WTC11 (cell line): Measurements from ENCODE around the gene UNKL. TPM values are rescaled to one million over a fixed set of nuclear protein-coding genes. Genes with fewer than 3 reads are reported as not detected.

Source experiments
- ATAC-seq: fragments of 200-7000 bp; cut with Tn5 transposase; 2 replicates; pipeline ENCODE4 v1.10.0; 2021; ENCODE audit warnings: mild to moderate bottlenecking, moderate library complexity
- CTCF ChIA-PET: fragments of 300-600 bp; sonication (Branson Sonifier 250); formaldehyde crosslinking; loops from one replicate; lab custom pipeline; 2021; ENCODE audit warnings: antibody characterized with exemption; lab: Charles Lee
- POLR2A ChIA-PET: fragments of 350-600 bp; sonication (Branson Sonifier 250); formaldehyde crosslinking; loops from one replicate; lab custom pipeline; 2021; ENCODE audit warnings: antibody characterized with exemption; lab: Charles Lee
- DNase-seq: peaks from one replicate; pipeline ENCODE4 v3.0.0; 2021; ENCODE audit warnings: low spot score
- H3K27ac Mint-ChIP-seq: 2 replicates; pipeline ENCODE4 v1.8.0; 2021; ENCODE audit warnings: mixed read lengths
- H3K27me3 Mint-ChIP-seq: 2 replicates; pipeline ENCODE4 v1.8.0; 2021; ENCODE audit warnings: low read depth, mild to moderate bottlenecking, moderate library complexity, mixed read lengths
- H3K36me3 Mint-ChIP-seq: 2 replicates; pipeline ENCODE4 v1.8.0; 2021; ENCODE audit warnings: mixed read lengths
- H3K4me1 Mint-ChIP-seq: 2 replicates; pipeline ENCODE4 v1.8.0; 2022; ENCODE audit warnings: mixed read lengths
- H3K4me3 Mint-ChIP-seq: 2 replicates; pipeline ENCODE4 v1.8.0; 2021; ENCODE audit warnings: mild to moderate bottlenecking, moderate library complexity, mixed read lengths
- H3K9me3 Mint-ChIP-seq: 2 replicates; pipeline ENCODE4 v1.8.0; 2021; ENCODE audit warnings: mixed read lengths
- ATF1 ChIP-seq: sonication (generic); formaldehyde crosslinking; IDR thresholded peaks from 2 replicates; pipeline ENCODE4 v1.8.1; 2023; ENCODE audit warnings: mild to moderate bottlenecking, moderate library complexity, missing genetic modification reagents
- ETV6 ChIP-seq: sonication (generic); formaldehyde crosslinking; IDR thresholded peaks from 2 replicates; pipeline ENCODE4 v1.8.1; 2022; ENCODE audit warnings: mild to moderate bottlenecking, missing genetic modification reagents
- FOXJ3 ChIP-seq: sonication (generic); formaldehyde crosslinking; IDR thresholded peaks from 2 replicates; pipeline ENCODE4 v1.9.0; 2021; ENCODE audit warnings: missing genetic modification reagents, mild to moderate bottlenecking, borderline replicate concordance
- GTF2I ChIP-seq: fragments of 250-450 bp; sonication (Bioruptor Pico); conservative IDR thresholded peaks from 2 replicates; pipeline ENCODE4 v1.4.0; 2021; ENCODE audit warnings: mild to moderate bottlenecking
- HMGA2 ChIP-seq: fragments of 250-450 bp; sonication (Bioruptor Pico); IDR thresholded peaks from 2 replicates; pipeline ENCODE4 v1.4.0; 2021; ENCODE audit warnings: mild to moderate bottlenecking, moderate library complexity
- NFE2L1 ChIP-seq: sonication (generic); formaldehyde crosslinking; IDR thresholded peaks from 2 replicates; pipeline ENCODE4 v1.8.1; 2023; ENCODE audit warnings: missing genetic modification reagents
- NR3C1 ChIP-seq: sonication (generic); formaldehyde crosslinking; conservative IDR thresholded peaks from 2 replicates; pipeline ENCODE4 v1.8.1; 2023; ENCODE audit warnings: low read depth, mild to moderate bottlenecking, missing genetic modification reagents
- RELA ChIP-seq: sonication (generic); formaldehyde crosslinking; IDR thresholded peaks from 2 replicates; pipeline ENCODE4 v1.8.1; 2022; ENCODE audit warnings: missing genetic modification reagents, mild to moderate bottlenecking, borderline replicate concordance
- RORB ChIP-seq: fragments of 250-450 bp; sonication (Bioruptor Pico); IDR thresholded peaks from 2 replicates; pipeline ENCODE4 v1.9.0; 2021; ENCODE audit warnings: mild to moderate bottlenecking
- SMAD4 ChIP-seq: sonication (generic); formaldehyde crosslinking; IDR thresholded peaks from 2 replicates; pipeline ENCODE4 v1.8.0; 2022; ENCODE audit warnings: mild to moderate bottlenecking, missing genetic modification reagents
- TP53 ChIP-seq: sonication (generic); formaldehyde crosslinking; IDR thresholded peaks from 2 replicates; pipeline ENCODE4 v1.8.1; 2023; ENCODE audit warnings: mild to moderate bottlenecking, missing genetic modification reagents
- ZBTB21 ChIP-seq: sonication (generic); formaldehyde crosslinking; IDR thresholded peaks from 2 replicates; pipeline ENCODE4 v1.8.1; 2023; ENCODE audit warnings: mild to moderate bottlenecking, missing genetic modification reagents, borderline replicate concordance
- ZNF121 ChIP-seq: sonication (generic); formaldehyde crosslinking; IDR thresholded peaks from 2 replicates; pipeline ENCODE4 v1.8.0; 2023; ENCODE audit warnings: missing genetic modification reagents
- total RNA-seq: library from RNA; stranded (reverse); gene quantifications from 3 replicates; pipeline ENCODE4 v1.2.3, GENCODE V29; 2021
- TF ChIP-seq, protein P1 (sequence below): sonication (generic); formaldehyde crosslinking; IDR thresholded peaks from 2 replicates; pipeline ENCODE4 v1.8.1; 2023; ENCODE audit warnings: mild to moderate bottlenecking, moderate library complexity, missing genetic modification reagents
- TF ChIP-seq, protein P2 (sequence below): sonication (generic); formaldehyde crosslinking; conservative IDR thresholded peaks from 2 replicates; pipeline ENCODE4 v1.8.1; 2022; ENCODE audit warnings: mild to moderate bottlenecking, missing genetic modification reagents
- TF ChIP-seq, protein P3 (sequence below): sonication (generic); formaldehyde crosslinking; conservative IDR thresholded peaks from 2 replicates; pipeline ENCODE4 v1.8.1; 2023; ENCODE audit warnings: mild to moderate bottlenecking, low read depth, missing genetic modification reagents, moderate library complexity
- TF ChIP-seq, protein P4 (sequence below): fragments of 250-450 bp; sonication (Bioruptor Pico); IDR thresholded peaks from 2 replicates; pipeline ENCODE4 v1.9.0; 2021; ENCODE audit warnings: mild to moderate bottlenecking
- TF ChIP-seq, protein P5 (sequence below): sonication (generic); formaldehyde crosslinking; IDR thresholded peaks from 2 replicates; pipeline ENCODE4 v1.8.1; 2023; ENCODE audit warnings: mild to moderate bottlenecking, missing genetic modification reagents
- TF ChIP-seq, protein P6 (sequence below): sonication (generic); formaldehyde crosslinking; IDR thresholded peaks from 2 replicates; pipeline ENCODE4 v1.8.1; 2023; ENCODE audit warnings: mild to moderate bottlenecking, missing genetic modification reagents
- TF ChIP-seq, protein P7 (sequence below): sonication (generic); formaldehyde crosslinking; IDR thresholded peaks from 2 replicates; pipeline ENCODE4 v1.8.0; 2023; ENCODE audit warnings: mild to moderate bottlenecking, missing genetic modification reagents
- TF ChIP-seq, protein P8 (sequence below): sonication (generic); formaldehyde crosslinking; IDR thresholded peaks from 2 replicates; pipeline ENCODE4 v1.8.0; 2023; ENCODE audit warnings: missing genetic modification reagents, mild to moderate bottlenecking, borderline replicate concordance

The UNKL gene
- total RNA-seq, 1 experiment from 2014 or later, result 53.3 TPM

DNA sequence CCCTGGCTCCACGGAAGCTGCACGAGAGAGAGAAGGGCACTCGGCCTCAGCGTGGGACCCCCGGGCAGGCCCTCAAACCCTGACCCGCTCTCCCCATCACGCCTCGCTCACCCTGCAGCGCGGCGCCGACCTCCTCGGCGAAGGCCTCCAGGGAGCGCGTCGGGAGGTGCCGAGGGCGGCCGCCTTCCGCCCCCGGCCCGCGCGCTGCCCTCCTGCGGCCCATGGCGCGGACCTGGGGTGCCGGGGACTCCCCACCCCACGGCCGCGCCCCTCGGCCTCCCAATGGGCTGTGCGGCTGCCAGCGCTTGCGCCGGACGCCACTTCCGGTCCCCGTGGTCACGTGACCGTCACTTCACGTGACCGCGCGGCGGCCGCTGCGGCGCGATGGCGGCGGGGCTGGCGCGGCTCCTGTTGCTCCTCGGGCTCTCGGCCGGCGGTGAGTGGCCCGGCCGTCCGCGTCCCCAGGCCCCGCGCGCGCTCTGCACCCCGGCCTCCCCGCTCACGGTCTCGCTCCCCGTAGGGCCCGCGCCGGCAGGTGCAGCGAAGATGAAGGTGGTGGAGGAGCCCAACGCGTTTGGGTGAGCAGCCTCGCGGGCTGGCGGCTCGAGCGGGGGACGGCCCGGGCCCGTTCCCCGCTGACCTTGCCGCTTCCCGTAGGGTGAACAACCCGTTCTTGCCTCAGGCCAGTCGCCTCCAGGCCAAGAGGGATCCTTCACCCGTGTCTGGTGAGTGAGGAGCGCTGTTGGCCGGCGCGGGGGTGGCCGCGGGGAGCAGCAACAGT lies 62.7 kb downstream of the UNKL start, which contains the start of the genes GNPTG and TSR3:
GNPTG (plus strand) TSS at position 350 of the 781 bp plus-strand sequence; CDS start at position 385, 35 bp downstream.
TSR3 (minus strand) TSS at position 297 of the 781 bp plus-strand sequence; CDS start at position 223, 74 bp downstream.
- Mint-ChIP-seq H3K27ac (no peak within 1 kb of the TSS), H3K4me1 (peaks cover 9% of the 10 kb centered on the region), H3K4me3 (peak within 1 kb of the TSS; percentile 86), H3K9me3 (no peaks in the 10 kb centered on the region), H3K27me3 (no peaks in the 10 kb centered on the region), H3K36me3 (no peaks in the 10 kb centered on the region; the same call in 1 of the 2 replicates)
- CTCF ChIA-PET, result no interaction called here
- ATAC-seq (peak; percentile 54), DNase-seq (peak; percentile 80)
- POLR2A ChIA-PET, result no interaction called here
- no peak for TF ChIP-seq NFE2L1 (CRISPR knock-in tag)
- TF ChIP-seq FOXJ3 (CRISPR knock-in tag), result no peak
- TF ChIP-seq, protein P1, sequence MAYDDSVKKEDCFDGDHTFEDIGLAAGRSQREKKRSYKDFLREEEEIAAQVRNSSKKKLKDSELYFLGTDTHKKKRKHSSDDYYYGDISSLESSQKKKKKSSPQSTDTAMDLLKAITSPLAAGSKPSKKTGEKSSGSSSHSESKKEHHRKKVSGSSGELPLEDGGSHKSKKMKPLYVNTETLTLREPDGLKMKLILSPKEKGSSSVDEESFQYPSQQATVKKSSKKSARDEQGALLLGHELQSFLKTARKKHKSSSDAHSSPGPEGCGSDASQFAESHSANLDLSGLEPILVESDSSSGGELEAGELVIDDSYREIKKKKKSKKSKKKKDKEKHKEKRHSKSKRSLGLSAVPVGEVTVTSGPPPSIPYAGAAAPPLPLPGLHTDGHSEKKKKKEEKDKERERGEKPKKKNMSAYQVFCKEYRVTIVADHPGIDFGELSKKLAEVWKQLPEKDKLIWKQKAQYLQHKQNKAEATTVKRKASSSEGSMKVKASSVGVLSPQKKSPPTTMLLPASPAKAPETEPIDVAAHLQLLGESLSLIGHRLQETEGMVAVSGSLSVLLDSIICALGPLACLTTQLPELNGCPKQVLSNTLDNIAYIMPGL (CRISPR knock-in tag), result 0 out of 2 replicates have a peak, but pooled peaks have one; percentile 61
- TF ChIP-seq ATF1, result no peak
- TF ChIP-seq, protein P2, sequence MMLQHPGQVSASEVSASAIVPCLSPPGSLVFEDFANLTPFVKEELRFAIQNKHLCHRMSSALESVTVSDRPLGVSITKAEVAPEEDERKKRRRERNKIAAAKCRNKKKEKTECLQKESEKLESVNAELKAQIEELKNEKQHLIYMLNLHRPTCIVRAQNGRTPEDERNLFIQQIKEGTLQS (CRISPR knock-in tag), result no peak
- TF ChIP-seq, protein P3, sequence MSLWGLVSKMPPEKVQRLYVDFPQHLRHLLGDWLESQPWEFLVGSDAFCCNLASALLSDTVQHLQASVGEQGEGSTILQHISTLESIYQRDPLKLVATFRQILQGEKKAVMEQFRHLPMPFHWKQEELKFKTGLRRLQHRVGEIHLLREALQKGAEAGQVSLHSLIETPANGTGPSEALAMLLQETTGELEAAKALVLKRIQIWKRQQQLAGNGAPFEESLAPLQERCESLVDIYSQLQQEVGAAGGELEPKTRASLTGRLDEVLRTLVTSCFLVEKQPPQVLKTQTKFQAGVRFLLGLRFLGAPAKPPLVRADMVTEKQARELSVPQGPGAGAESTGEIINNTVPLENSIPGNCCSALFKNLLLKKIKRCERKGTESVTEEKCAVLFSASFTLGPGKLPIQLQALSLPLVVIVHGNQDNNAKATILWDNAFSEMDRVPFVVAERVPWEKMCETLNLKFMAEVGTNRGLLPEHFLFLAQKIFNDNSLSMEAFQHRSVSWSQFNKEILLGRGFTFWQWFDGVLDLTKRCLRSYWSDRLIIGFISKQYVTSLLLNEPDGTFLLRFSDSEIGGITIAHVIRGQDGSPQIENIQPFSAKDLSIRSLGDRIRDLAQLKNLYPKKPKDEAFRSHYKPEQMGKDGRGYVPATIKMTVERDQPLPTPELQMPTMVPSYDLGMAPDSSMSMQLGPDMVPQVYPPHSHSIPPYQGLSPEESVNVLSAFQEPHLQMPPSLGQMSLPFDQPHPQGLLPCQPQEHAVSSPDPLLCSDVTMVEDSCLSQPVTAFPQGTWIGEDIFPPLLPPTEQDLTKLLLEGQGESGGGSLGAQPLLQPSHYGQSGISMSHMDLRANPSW, result no peak; the same call in 1 of the 2 replicates
- TF ChIP-seq, protein P4, sequence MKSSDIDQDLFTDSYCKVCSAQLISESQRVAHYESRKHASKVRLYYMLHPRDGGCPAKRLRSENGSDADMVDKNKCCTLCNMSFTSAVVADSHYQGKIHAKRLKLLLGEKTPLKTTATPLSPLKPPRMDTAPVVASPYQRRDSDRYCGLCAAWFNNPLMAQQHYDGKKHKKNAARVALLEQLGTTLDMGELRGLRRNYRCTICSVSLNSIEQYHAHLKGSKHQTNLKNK, result no peak
- no peak for TF ChIP-seq RORB
- peak; percentile 84 for TF ChIP-seq TP53
- TF ChIP-seq ZNF121 (CRISPR knock-in tag), result no peak
- peak; percentile 49; the same call in 1 of the 2 replicates for TF ChIP-seq ETV6 (CRISPR knock-in tag)
- TF ChIP-seq, protein P5, sequence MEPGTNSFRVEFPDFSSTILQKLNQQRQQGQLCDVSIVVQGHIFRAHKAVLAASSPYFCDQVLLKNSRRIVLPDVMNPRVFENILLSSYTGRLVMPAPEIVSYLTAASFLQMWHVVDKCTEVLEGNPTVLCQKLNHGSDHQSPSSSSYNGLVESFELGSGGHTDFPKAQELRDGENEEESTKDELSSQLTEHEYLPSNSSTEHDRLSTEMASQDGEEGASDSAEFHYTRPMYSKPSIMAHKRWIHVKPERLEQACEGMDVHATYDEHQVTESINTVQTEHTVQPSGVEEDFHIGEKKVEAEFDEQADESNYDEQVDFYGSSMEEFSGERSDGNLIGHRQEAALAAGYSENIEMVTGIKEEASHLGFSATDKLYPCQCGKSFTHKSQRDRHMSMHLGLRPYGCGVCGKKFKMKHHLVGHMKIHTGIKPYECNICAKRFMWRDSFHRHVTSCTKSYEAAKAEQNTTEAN (CRISPR knock-in tag), result no peak
- TF ChIP-seq, protein P6, sequence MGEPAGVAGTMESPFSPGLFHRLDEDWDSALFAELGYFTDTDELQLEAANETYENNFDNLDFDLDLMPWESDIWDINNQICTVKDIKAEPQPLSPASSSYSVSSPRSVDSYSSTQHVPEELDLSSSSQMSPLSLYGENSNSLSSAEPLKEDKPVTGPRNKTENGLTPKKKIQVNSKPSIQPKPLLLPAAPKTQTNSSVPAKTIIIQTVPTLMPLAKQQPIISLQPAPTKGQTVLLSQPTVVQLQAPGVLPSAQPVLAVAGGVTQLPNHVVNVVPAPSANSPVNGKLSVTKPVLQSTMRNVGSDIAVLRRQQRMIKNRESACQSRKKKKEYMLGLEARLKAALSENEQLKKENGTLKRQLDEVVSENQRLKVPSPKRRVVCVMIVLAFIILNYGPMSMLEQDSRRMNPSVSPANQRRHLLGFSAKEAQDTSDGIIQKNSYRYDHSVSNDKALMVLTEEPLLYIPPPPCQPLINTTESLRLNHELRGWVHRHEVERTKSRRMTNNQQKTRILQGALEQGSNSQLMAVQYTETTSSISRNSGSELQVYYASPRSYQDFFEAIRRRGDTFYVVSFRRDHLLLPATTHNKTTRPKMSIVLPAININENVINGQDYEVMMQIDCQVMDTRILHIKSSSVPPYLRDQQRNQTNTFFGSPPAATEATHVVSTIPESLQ (CRISPR knock-in tag), result no peak
- no peak for TF ChIP-seq ZBTB21 (CRISPR knock-in tag)
- no peak for TF ChIP-seq GTF2I
- peak; percentile 75 for TF ChIP-seq RELA (CRISPR knock-in tag)
- no peak for TF ChIP-seq SMAD4 (CRISPR knock-in tag)
- TF ChIP-seq, protein P7, sequence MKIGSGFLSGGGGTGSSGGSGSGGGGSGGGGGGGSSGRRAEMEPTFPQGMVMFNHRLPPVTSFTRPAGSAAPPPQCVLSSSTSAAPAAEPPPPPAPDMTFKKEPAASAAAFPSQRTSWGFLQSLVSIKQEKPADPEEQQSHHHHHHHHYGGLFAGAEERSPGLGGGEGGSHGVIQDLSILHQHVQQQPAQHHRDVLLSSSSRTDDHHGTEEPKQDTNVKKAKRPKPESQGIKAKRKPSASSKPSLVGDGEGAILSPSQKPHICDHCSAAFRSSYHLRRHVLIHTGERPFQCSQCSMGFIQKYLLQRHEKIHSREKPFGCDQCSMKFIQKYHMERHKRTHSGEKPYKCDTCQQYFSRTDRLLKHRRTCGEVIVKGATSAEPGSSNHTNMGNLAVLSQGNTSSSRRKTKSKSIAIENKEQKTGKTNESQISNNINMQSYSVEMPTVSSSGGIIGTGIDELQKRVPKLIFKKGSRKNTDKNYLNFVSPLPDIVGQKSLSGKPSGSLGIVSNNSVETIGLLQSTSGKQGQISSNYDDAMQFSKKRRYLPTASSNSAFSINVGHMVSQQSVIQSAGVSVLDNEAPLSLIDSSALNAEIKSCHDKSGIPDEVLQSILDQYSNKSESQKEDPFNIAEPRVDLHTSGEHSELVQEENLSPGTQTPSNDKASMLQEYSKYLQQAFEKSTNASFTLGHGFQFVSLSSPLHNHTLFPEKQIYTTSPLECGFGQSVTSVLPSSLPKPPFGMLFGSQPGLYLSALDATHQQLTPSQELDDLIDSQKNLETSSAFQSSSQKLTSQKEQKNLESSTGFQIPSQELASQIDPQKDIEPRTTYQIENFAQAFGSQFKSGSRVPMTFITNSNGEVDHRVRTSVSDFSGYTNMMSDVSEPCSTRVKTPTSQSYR (CRISPR knock-in tag), result no peak
- no peak for TF ChIP-seq NR3C1
- TF ChIP-seq, protein P8, sequence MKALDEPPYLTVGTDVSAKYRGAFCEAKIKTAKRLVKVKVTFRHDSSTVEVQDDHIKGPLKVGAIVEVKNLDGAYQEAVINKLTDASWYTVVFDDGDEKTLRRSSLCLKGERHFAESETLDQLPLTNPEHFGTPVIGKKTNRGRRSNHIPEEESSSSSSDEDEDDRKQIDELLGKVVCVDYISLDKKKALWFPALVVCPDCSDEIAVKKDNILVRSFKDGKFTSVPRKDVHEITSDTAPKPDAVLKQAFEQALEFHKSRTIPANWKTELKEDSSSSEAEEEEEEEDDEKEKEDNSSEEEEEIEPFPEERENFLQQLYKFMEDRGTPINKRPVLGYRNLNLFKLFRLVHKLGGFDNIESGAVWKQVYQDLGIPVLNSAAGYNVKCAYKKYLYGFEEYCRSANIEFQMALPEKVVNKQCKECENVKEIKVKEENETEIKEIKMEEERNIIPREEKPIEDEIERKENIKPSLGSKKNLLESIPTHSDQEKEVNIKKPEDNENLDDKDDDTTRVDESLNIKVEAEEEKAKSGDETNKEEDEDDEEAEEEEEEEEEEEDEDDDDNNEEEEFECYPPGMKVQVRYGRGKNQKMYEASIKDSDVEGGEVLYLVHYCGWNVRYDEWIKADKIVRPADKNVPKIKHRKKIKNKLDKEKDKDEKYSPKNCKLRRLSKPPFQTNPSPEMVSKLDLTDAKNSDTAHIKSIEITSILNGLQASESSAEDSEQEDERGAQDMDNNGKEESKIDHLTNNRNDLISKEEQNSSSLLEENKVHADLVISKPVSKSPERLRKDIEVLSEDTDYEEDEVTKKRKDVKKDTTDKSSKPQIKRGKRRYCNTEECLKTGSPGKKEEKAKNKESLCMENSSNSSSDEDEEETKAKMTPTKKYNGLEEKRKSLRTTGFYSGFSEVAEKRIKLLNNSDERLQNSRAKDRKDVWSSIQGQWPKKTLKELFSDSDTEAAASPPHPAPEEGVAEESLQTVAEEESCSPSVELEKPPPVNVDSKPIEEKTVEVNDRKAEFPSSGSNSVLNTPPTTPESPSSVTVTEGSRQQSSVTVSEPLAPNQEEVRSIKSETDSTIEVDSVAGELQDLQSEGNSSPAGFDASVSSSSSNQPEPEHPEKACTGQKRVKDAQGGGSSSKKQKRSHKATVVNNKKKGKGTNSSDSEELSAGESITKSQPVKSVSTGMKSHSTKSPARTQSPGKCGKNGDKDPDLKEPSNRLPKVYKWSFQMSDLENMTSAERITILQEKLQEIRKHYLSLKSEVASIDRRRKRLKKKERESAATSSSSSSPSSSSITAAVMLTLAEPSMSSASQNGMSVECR (CRISPR knock-in tag), result peak; percentile 60; the same call in 1 of the 2 replicates
- TF ChIP-seq HMGA2 (CRISPR knock-in tag), result no peak
